Dedifferentiated amniotic fluid mesenchymal stem cell (primary cell): ENCODE results near the gene CCDC81.

ENCODE experiments used
- DNase-seq: peaks from one replicate; pipeline ENCODE4 v3.0.0-alpha.2; 2016; ENCODE audit errors: extremely low spot score

The CCDC81 gene

GRCh38 chr11:86440305-86440716 lies 65.6 kb downstream of the CCDC81 start:
- DNase-seq, result no peak

GRCh38 chr11:86440843-86441242 lies 66.2 kb downstream of the CCDC81 start:
- no peak for DNase-seq

GRCh38 chr11:86442420-86442819 lies 67.7 kb downstream of the CCDC81 start:
- DNase-seq, result no peak

GRCh38 chr11:86442827-86443226 lies 68.1 kb downstream of the CCDC81 start:
- DNase-seq, result no peak

GRCh38 chr11:86443415-86443814 lies 68.7 kb downstream of the CCDC81 start:
- no peak for DNase-seq

DNA sequence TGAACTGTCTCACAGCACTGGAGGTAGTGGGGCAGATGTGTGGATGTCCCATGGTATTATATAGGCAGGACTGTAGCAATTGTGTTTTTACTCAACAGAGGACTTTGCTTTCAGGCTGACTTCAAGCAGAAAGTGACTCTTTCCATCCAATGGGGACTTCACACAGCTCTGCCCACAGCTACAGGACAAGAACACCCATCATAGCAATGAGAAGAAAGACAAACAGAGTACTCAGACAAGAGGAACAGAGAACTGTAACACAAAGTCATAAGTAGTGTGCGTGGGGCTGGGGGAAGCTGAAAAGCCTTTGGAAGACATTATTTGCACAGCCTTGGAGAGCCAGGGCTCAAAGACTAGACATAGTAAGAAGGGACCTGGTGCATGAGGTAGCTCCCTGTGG lies 70.3 kb downstream of the CCDC81 start:
- no peak for DNase-seq

DNA sequence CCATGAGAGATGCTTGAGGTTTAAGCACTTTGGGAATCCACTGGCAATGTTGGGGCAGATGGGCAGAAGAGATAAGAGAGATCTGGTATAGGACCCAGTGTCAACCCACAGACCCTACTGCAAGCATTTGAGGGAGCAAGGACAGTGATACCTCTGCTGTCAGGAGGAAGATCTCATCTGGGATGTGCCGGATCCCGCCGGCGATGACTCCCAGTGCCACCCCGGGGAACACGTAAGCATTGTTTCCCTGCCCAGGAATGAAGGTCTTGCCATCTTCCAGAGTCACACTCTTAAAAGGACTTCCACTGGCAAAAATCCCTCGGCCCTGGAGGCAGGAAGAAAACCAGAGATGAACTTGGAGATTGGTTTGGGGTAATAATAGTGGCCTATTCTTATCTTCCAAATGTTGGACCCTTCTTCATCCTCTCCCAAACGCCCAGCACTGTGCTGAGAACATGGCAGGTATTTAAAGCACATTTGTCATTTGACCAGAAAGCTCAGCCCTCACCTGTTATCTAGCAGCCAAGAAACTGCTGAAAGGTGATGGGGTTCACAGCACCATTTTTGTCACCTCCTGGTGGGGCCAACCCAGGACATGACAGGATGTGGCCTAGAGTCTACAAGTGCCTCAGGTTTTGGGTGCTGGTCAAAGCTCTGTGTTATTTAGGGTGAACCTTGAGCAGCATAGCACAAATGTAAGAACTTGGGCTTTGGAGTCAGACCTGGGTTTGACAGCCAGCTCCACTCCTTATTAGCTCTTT lies 71.7 kb downstream of the CCDC81 start:
- no peak for DNase-seq

DNA sequence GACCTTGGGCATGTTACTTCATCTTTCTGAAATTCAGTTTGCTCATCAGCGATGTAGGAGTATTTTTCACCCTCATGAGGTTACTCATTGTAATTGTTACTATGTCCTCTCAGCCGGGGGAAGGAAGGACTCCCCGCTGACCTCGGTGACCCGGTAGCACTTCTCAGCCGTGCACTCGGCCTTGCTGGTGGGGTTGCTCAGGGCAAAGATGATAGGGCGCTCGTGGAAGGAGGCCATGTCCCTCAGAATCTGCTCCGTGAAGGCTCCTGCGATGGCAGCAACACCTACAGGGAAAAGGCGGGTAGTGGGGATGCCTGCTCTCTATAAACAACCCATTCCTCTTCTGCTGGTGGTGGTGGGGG lies 72.2 kb downstream of the CCDC81 start:
- DNase-seq, result no peak

DNA sequence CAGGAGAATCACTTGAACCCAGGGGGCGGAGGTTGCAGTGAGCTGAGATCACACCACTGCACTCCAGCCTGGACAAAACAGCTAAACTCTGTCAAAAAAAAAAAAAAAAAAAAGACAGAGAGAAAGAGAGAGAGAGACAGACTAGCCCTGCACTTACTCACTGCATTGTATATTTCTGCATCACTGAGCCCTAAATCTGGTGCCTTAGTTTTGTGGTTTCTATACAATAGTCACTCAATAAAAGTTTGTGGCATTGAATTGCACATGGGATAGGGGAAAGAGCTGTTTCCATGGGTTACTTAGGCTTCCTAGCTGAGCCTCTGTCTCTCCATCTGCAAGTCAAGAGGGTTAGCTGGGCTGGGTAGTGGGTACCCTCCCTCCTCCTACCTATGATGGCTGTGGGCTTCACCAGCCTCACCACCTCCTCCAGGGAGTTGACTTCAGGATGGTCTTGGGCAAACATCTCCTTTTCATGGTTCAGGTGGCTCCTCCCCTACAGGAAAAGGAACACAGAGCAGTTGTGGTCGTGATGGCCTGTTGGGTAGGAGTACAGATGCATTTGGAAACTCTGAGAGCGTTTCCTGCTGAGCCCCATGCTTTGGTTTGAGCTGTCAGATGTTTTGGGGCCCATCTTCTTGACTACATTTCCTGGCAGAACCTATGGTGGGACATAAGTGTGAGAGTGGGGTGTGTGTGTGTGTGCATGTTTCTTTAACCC lies 73.2 kb downstream of the CCDC81 start:
- no peak for DNase-seq

GRCh38 chr11:86449993-86450629 lies 75.4 kb downstream of the CCDC81 start:
- DNase-seq, result no peak

GRCh38 chr11:86453290-86454030 lies 78.8 kb downstream of the CCDC81 start:
- no peak for DNase-seq

GRCh38 chr11:86456075-86456939 lies 81.6 kb downstream of the CCDC81 start:
- DNase-seq, result peak; percentile 81

GRCh38 chr11:86458294-86459001 lies 83.8 kb downstream of the CCDC81 start:
- DNase-seq, result no peak

DNA sequence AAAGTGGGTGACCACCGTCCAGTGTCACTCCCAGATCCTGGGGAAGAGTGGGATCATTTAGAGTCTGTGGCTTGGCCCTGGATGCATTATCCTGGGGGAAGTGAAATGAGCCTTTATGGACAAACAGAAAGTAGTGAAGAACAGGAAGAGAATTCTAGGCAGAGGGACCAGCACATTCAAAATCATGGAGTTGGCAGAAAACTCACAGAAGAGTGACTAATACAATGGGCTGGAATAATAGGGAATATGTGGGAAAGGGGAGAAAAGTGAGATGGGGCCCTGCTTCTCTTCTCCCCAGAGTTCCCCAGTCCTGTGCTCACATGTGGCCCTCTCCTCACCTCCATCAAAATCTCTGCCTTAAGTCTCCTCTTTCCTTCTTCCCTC lies 84.3 kb downstream of the CCDC81 start:
- no peak for DNase-seq

GRCh38 chr11:86459682-86460460 lies 85.2 kb downstream of the CCDC81 start:
- peak; percentile 53 for DNase-seq

DNA sequence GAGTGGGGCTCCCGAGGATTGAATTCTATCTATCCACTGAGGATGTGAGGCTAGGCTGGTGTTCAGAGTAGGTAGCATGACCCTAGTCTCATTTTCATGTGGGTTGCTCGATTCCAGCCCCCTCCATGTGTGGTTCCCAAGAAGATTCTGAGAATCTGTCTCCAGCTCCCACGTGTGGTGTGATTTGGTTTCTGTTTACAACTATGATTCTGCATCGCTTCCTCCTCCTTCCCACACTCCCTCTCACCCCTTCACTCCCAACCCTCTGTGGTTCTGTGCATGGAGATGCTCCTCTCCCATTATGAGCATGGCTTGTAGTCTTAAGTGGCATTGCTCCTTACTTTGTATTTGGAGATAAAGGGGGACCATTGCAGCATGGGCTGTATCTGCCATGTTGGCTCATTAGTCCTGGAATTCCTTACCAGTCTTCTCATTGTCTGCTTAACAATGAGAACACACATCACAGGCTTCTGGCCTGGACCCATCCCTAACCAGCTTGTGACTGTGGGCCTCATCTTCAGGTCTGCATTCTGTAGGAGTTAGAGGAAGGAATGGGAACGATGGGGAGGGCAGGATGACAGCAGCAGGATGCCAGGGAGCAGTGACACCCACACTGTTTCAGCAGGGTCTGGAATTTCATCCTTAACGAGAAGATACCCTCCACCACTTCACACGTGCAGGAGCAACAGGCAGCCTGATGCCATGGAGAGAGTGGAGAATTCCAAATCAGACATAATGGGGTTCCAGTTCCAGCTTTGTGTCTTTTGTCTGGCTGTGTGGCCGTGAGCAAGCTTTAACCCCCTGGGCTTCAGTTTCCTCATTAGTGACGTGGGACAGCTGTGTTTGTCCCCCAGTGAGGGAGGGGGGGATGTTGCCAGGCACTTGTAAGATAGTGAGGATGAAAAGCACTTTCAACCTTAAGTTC lies 86.0 kb downstream of the CCDC81 start:
- DNase-seq, result no peak

GRCh38 chr11:86461892-86462291 lies 87.2 kb downstream of the CCDC81 start:
- DNase-seq, result no peak

DNA sequence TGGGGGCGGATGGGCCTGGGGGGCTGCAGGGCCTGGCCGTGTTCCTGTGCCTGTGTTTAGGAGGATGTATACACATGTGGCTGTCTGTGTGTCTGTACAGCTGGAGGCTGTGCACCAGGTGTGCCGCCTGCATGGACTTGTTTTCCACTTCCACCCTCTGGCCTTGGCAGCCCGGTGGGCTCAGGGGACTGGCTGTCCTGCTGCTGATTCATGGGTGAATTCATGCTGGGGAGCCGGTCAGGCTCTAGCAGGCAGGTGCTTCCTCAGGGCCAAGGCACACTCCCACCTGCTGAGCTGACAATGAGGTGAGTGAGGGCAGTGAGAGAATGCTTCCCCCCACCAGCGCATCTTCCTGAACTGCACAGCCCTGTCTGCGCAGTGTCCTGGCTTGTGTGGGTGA lies 88.4 kb downstream of the CCDC81 start:
- no peak for DNase-seq

GRCh38 chr11:86463955-86464354 lies 89.3 kb downstream of the CCDC81 start:
- DNase-seq, result no peak
